Right renal cortex interstitium (tissue), 3 donors: ENCODE results near the gene SDK2. TPM values are rescaled to one million over a fixed set of nuclear protein-coding genes. Genes with fewer than 3 reads are reported as not detected.
"Not testable (repeated sequence)": the region's sequence is repeated elsewhere in the genome, so short reads cannot be mapped to it uniquely, and the experiment has no call there.

Source experiments
- DNase-seq, 3 donors: peaks; one replicate each; pipeline ENCODE4 v3.0.0-alpha.2; 2013; ENCODE audit warnings: low read depth in 3 of 3, low spot score in 2 of 3
- polyA plus RNA-seq, 3 donors: library from polyadenylated mRNA; unstranded; fragments of 120-200 nt; gene quantifications; one replicate each; pipeline ENCODE4 v1.2.1, GENCODE V29; 2013; ENCODE audit not compliant: insufficient read length in 3 of 3

Gene SDK2
- polyA plus RNA-seq, 3 donors: 7.7 to 8.4 (median 8.3) TPM

- DNase-seq: no peak
These were observed 178.4 kb downstream of the SDK2 start for GRCh38 chr17:73465953-73466230.

DNA sequence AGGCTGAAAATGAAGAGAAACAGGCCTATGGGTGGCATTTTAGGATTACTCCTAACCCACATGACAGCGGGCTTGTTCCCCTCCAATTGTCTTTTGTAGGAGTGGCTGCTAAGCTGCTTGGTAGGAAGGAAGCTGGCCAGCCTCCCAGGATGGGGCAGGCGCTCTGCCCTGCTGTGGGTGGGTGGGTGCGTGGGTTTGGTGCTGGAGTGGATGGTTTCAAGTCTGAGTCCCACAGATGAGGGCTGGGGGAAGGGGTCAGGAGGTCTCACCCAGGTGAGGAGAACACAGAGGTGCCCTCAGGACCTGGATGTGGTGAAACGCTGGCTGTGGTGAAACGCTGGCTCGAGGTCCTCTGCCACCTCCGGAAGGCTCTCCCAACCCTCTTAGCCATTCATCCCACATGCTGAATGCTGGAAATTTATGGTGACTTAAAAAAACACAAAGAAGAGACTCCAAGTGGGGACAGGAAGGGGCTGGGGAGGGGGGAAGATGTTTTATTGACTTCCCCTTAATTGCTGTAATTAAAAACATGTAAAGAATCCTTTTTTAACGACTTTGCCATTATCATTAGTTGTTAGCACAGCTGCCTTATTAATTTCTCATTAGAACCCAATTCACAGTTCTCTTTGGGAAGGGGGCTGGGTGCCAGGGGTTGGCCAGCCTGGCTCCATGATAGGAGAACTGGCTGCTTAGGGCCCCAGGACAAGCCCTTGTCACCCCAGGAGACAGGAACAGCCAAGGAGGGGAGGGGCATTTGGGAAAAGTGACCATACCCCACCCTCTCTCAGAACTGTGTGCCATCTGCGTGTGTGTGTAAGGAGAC is 178.9 kb downstream of the SDK2 start:
- DNase-seq: no peak

GRCh38 chr17:73464447-73464846 is 179.8 kb downstream of the SDK2 start:
- DNase-seq: no peak

DNA sequence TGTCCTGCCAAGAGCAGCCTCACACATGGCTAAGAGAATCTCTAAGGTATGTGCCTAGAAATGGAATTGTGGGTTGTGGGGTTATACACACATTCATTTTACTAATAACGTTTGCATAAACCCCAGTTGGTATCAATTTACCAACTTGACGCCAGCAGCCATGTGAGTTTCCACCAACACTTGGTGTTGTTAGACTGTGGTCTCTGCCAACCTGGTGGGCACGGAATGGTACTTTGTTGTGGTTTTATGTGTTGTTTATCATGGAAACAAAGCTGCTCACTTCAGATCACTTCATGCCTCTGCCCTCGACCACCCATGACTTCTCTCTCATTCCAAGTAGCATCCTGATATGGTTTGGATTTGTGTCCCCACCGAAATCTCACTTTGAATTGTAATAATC is 180.4 kb downstream of the SDK2 start:
- no peak for DNase-seq

DNA sequence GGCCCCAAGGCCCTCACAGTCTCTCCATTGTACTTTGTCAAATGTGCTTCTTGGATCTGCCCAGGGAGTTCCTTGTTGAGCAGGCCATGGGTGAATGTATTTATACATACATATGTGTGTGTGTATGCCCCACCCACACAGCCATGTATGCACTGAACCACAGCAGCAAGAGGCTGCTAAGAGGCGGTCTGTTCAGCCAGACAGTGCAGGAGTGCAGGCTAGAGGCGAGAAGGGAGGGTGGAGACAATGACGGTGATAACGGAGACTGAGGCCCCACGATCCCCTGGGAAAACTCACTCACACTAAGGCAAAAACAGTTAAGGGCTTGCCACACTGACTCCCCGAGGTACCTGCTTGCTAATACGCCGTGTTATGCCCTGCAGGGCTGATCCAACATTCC is 181.4 kb downstream of the SDK2 start:
- no peak for DNase-seq

GRCh38 chr17:73459980-73460379 is 184.3 kb downstream of the SDK2 start:
- DNase-seq: no peak

DNA sequence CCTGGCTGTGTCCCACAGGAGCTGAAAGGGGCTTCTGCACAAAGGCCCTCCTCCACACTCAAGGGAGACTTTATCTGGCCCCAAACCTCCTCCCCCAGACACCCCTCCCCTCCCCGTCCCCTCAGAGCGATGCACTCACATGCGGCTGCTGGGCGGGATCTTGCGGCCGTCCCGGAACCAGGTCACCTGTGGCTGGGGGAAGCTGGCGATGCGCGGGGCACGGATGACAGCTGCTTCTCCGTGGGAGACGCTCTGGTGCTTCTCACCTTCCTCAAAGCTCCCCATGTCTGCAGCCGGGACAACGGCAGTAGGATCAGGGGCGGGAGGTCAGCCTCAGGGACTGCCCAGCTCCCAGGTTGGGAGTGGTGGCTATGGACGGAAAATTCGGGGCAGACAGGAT is 188.5 kb downstream of the SDK2 start:
- no peak for DNase-seq

DNA sequence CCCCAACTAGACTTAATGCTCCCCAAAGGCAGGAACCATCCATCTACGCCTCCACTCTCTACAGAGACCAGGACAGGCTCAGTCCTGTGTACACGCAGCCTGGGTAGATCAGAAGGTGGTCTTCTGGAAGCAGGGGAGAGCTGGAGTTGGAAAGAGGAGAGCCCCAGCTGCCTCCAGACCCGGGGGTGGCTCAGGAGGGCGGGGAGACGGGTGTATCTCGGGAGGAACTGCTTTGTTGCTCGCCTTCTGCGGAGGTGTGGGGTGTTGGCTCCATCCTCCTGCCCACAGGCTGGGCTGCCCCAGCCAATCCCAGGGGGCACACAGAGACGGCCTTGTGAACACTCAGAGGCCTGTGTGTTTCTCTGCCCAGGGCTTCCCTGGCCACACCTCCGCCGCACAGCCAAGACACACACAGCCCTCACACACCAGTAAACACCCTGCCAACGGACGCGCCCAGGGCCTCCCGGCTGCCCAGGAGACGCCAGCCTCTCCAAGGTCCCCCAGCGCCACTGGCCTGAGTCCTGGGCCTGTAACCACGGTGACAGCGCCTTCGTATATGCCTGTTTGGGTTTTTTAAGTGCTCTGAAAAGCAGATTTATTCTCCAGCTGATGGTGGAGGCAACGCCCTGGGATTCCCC is 189.1 kb downstream of the SDK2 start:
- DNase-seq: no peak

- DNase-seq: not testable (repeated sequence)
These were observed 190.8 kb downstream of the SDK2 start for GRCh38 chr17:73453494-73453893.

DNA sequence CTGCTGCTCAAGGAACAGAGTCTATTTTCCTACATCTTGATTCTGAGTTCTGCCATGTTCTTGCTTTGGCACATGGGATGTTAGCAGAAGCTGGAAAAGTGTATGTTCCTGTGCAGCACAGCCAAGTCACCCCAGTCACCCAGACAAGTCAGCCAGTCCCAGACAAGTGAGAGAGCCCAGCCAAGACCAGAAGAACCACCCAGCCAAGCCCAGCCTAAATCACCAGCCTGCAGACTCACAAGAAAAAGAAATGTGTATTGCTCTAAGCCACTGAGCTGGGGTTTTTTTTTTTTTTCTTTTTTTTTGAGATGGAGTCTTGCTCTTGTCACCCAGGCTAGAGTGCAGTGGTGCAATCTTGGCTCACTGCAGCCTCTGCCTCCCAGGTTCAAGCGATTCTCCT is 191.2 kb downstream of the SDK2 start:
- DNase-seq: no peak

- DNase-seq: no peak
These were observed 192.2 kb downstream of the SDK2 start for GRCh38 chr17:73452009-73452408.

GRCh38 chr17:73447319-73447718 is 196.9 kb downstream of the SDK2 start:
- DNase-seq: no peak

DNA sequence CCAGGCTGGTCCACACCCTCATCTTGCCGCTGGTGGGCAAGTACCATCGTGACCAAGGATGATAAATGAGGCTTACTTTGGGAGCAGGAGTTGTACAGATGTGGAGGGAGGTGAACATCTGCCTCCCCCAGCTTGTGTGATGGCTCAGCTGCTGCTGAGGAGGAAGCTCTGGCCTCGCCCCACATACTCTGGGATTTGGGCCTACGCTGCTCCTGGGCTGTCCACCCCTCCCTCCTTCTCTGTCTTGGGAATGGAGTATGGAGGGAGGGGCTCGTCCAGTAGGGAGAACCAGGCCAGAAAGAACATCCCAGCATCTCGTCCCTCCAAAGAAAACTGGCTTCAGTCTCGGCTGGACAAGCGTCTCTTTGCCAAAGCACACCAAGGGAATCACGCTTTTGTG is 197.6 kb downstream of the SDK2 start:
- no peak for DNase-seq

GRCh38 chr17:73445466-73445865 is 198.8 kb downstream of the SDK2 start:
- no peak for DNase-seq

DNA sequence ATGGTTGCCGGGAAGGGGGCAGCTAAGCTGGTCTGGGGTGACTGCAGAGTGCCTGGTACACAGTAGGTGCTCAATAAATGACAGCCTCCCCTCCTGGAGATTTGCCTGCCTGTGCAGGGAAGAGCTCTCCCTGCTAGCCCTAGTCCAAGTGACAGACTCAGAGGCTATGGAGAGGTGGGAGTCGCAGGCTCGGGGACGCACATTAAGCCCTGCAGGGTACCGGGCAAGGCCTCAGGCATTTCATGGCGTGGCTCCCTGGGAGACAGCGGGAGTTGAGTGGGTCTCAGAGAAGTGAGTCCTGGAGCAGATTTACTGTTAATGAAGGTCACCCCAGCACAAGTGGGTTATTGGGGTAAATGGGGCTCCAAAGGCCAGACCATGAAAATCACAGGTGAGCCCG is 200.2 kb downstream of the SDK2 start:
- DNase-seq: no peak

DNA sequence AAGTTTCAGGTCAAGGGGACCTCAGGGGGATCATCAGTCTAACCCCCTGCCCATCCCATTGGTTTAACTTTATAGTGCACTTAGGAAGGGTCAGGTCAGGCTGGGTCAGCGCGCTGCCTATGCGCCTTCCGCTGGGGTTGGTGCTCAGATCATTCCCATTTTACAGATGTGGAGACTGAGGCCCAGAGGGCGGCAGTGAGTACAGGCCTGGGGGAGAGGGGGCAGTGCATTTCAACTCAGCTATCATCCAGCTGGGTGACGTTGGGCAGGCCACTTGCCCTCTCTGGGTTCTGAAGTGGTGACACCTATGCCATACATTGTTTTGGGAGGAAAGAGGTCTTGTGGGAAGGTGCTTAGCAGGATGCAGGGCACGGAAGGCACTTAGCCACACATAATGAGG is 204.6 kb downstream of the SDK2 start:
- DNase-seq: no peak

DNA sequence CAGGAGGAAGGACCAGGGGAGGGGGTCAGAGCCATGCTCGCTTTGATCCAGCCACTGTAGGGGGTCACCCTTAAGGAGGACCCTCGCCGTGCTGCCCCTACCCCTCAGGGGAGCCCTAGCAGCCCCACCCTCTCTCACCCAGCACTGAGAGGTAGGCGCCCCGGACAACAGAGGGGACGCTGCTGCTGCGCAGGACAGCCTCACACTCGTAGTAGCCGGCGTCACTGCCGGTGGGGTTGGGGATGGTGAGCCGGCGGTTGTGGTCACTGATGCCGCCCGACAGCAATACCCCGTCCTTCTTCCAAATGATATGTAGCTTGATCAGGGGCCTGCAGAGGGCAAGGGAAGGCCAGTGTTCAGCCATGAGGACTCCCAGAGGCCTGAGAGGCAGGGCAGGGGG is 206.4 kb downstream of the SDK2 start:
- DNase-seq: no peak

DNA sequence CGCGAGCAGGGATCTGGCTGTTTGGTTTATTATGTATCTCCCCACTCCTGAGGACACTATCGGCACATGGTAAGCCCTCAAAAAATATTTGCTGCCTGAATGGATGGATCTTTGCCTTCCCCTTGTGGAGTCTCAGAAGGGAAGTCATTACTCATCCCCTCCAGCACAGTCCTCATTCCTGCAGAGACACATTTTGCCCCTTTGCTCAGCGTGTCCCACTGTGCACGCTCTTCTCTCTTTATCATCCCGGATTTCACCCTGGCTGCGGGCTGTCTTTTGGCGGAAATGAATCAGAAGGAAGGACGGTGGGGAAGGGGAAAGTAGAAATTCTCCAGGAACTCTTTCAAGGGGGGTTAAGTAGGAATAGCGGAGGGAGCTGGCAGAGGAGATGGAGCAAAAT is 207.3 kb downstream of the SDK2 start:
- DNase-seq: no peak

DNA sequence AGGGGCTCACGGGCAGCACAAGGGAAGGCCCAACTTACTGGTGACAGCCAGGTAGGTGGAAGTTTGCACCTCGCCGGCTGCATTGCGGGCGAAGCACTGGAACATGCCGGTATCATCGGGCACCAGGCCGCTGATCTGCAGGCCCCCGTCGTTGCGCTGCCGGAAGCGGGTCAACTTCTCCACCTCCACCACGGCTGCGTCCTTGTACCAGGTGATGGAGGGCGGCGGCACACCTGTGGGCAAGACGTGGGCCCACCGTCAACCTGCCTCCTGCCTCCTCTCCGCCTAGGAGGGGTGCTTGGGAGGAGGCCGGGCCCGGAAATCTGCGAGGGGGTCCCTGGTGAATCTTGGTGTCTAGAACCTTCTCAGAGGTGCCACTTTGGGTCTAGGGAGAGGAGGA is 208.8 kb downstream of the SDK2 start:
- no peak for DNase-seq

- no peak for DNase-seq
These were observed 210.1 kb downstream of the SDK2 start for GRCh38 chr17:73434154-73434553.

DNA sequence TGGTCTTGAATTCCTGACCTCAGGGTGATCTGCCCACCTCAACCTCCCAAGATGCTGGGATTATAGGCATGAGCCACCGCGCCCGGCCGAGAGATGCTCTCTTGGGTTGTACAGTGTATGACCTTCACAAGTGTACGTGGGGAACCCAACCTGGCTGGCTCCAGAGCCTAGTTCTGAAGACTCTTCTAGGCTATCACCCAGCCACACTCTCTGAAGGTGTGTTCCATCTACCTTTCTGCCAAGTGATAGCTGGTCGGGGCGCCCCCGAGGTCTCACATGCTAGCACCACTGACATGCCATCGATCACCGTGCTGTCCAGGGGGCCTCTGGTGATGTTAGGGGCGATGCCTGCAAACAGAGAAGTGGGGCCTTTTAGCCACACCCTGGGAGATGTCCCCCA is 210.7 kb downstream of the SDK2 start:
- no peak for DNase-seq

- no peak for DNase-seq
These were observed 211.5 kb downstream of the SDK2 start for GRCh38 chr17:73432624-73433190.
